ENCODE data around the gene CCDC174.

The CCDC174 gene

GRCh38 chr3:14698601-14699244 is 47.2 kb downstream of the CCDC174 start:
- Histone ChIP-seq H3K4me2 (ENCODE audit: insufficient read depth, low read length, poor library complexity, severe bottlenecking) (no peak overlapping the region), H3K4ac (ENCODE audit: low read length) (no peak overlapping the region), H2BK120ac (ENCODE audit: low read depth, low read length) (no peak overlapping the region)

GRCh38 chr3:14699643-14700042 is 48.1 kb downstream of the CCDC174 start:
- H3K18ac ChIP-seq (ENCODE audit: low read length): no peak overlapping the region
- H3K14ac ChIP-seq (ENCODE audit: low read length): no peak overlapping the region
- no peak overlapping the region for H4K8ac ChIP-seq (ENCODE audit: low read depth, low read length)
- no peaks in the 10 kb centered on the region for H3K9me3 ChIP-seq (replicated peaks in 1 of 2; ENCODE audit: control insufficient read depth in 2 of 2, insufficient read depth in 1 of 2, low read depth in 1 of 2, low read length in 2 of 2)
- no peak overlapping the region for H2BK15ac ChIP-seq (ENCODE audit: low read length)
- H3K4me2 ChIP-seq (ENCODE audit: insufficient read depth, low read length, poor library complexity, severe bottlenecking): no peak overlapping the region
- H2AFZ ChIP-seq (ENCODE audit: low read length): no peak overlapping the region
- no peak overlapping the region for H2BK5ac ChIP-seq (ENCODE audit: low read length)
- peaks cover 0 to 2% (median 0%) of the 10 kb centered on the region in 3 experiments for H3K27me3 ChIP-seq (ENCODE audit: control insufficient read depth in 3 of 3, insufficient read depth in 3 of 3, low read depth in 1 of 3, low read length in 3 of 3)
- no peak overlapping the region for H3K4ac ChIP-seq (ENCODE audit: low read length)
- H3K4me3 ChIP-seq (ENCODE audit: low read length in 2 of 2): no peak overlapping the region
- H3K23ac ChIP-seq (ENCODE audit: low read depth, low read length, poor library complexity): no peak overlapping the region
- no peak overlapping the region for H4K91ac ChIP-seq (ENCODE audit: low read depth, low read length, poor library complexity)
- H3K27ac ChIP-seq (replicated peaks; ENCODE audit: low read length): no peak overlapping the region
- no peak for DNase-seq (ENCODE audit: low spot score)
- no peaks in the 10 kb centered on the region for H3K4me1 ChIP-seq (ENCODE audit: control insufficient read depth in 2 of 2, insufficient read depth in 1 of 2, low read depth in 1 of 2, low read length in 2 of 2)
- no peaks in the 10 kb centered on the region for H3K36me3 ChIP-seq (replicated peaks in 1 of 2; ENCODE audit: control insufficient read depth in 2 of 2, insufficient read depth in 2 of 2, low read length in 2 of 2)
- H2BK120ac ChIP-seq (ENCODE audit: low read depth, low read length): no peak overlapping the region
- H2AK5ac ChIP-seq (ENCODE audit: low read depth, low read length): no peak overlapping the region
- no peak overlapping the region for H3K9ac ChIP-seq (ENCODE audit: low read depth, low read length, poor library complexity)
- no peaks in the 10 kb centered on the region for H3K79me1 ChIP-seq (ENCODE audit: low read depth, low read length)
- no CpG with 5 or more reads among the region's 1 CpG for WGBS, 2 donors (ENCODE audit: extremely low coverage in 2 of 2, insufficient read length in 2 of 2, insufficient replicate concordance in 1 of 2)
- H2BK12ac ChIP-seq (ENCODE audit: low read length): no peak overlapping the region

More at GRCh38 chr3:14698601-14699244, 47.2 kb downstream of the CCDC174 start:
- no peak overlapping the region for H2BK12ac ChIP-seq (ENCODE audit: low read length)
- H4K8ac ChIP-seq (ENCODE audit: low read depth, low read length): no peak overlapping the region
- no peaks in the 10 kb centered on the region for H3K4me1 ChIP-seq (ENCODE audit: control insufficient read depth in 2 of 2, insufficient read depth in 1 of 2, low read depth in 1 of 2, low read length in 2 of 2)
- DNase-seq (ENCODE audit: low spot score): no peak
- no peak overlapping the region for H3K14ac ChIP-seq (ENCODE audit: low read length)
- no CpG with 5 or more reads among the region's 1 CpG for WGBS, 2 donors (ENCODE audit: extremely low coverage in 2 of 2, insufficient read length in 2 of 2, insufficient replicate concordance in 1 of 2)
- H3K4me3 ChIP-seq (ENCODE audit: low read length in 2 of 2): no peak overlapping the region
- H3K79me1 ChIP-seq (ENCODE audit: low read depth, low read length): no peaks in the 10 kb centered on the region
- H4K91ac ChIP-seq (ENCODE audit: low read depth, low read length, poor library complexity): no peak overlapping the region
- H3K18ac ChIP-seq (ENCODE audit: low read length): no peak overlapping the region
- no peak overlapping the region for H2BK15ac ChIP-seq (ENCODE audit: low read length)
- H3K36me3 ChIP-seq (replicated peaks in 1 of 2; ENCODE audit: control insufficient read depth in 2 of 2, insufficient read depth in 2 of 2, low read length in 2 of 2): no peaks in the 10 kb centered on the region
- H3K27ac ChIP-seq (replicated peaks; ENCODE audit: low read length): no peak overlapping the region
- H2AK5ac ChIP-seq (ENCODE audit: low read depth, low read length): no peak overlapping the region
- H3K27me3 ChIP-seq (ENCODE audit: control insufficient read depth in 3 of 3, insufficient read depth in 3 of 3, low read depth in 1 of 3, low read length in 3 of 3): peaks cover 0 to 2% (median 0%) of the 10 kb centered on the region in 3 experiments
- H2BK5ac ChIP-seq (ENCODE audit: low read length): no peak overlapping the region
- H3K9ac ChIP-seq (ENCODE audit: low read depth, low read length, poor library complexity): no peak overlapping the region
- no peak overlapping the region for H3K23ac ChIP-seq (ENCODE audit: low read depth, low read length, poor library complexity)
- no peak overlapping the region for H2AFZ ChIP-seq (ENCODE audit: low read length)
- H3K9me3 ChIP-seq (replicated peaks in 1 of 2; ENCODE audit: control insufficient read depth in 2 of 2, insufficient read depth in 1 of 2, low read depth in 1 of 2, low read length in 2 of 2): no peaks in the 10 kb centered on the region

- no peak overlapping the region for H3K18ac ChIP-seq (ENCODE audit: low read length)
- no peak for DNase-seq (ENCODE audit: low spot score)
- H2BK120ac ChIP-seq (ENCODE audit: low read depth, low read length): no peak overlapping the region
- no peak overlapping the region for H4K91ac ChIP-seq (ENCODE audit: low read depth, low read length, poor library complexity)
- H3K14ac ChIP-seq (ENCODE audit: low read length): no peak overlapping the region
- H2BK5ac ChIP-seq (ENCODE audit: low read length): no peak overlapping the region
- no peak overlapping the region for H4K8ac ChIP-seq (ENCODE audit: low read depth, low read length)
- H3K4me2 ChIP-seq (ENCODE audit: insufficient read depth, low read length, poor library complexity, severe bottlenecking): no peak overlapping the region
- H2AK5ac ChIP-seq (ENCODE audit: low read depth, low read length): no peak overlapping the region
- no peak overlapping the region for H3K23ac ChIP-seq (ENCODE audit: low read depth, low read length, poor library complexity)
- no peak overlapping the region for H3K27ac ChIP-seq (replicated peaks; ENCODE audit: low read length)
- H2BK12ac ChIP-seq (ENCODE audit: low read length): no peak overlapping the region
- no peaks in the 10 kb centered on the region for H3K79me1 ChIP-seq (ENCODE audit: low read depth, low read length)
- peak overlapping the region in 1 of 2 donors; percentile 52 for H3K4me3 ChIP-seq (ENCODE audit: low read length in 2 of 2)
- H3K4me1 ChIP-seq (ENCODE audit: control insufficient read depth in 2 of 2, insufficient read depth in 1 of 2, low read depth in 1 of 2, low read length in 2 of 2): no peaks in the 10 kb centered on the region
- no peak overlapping the region for H3K9ac ChIP-seq (ENCODE audit: low read depth, low read length, poor library complexity)
- no peak overlapping the region for H3K4ac ChIP-seq (ENCODE audit: low read length)
- H3K27me3 ChIP-seq (ENCODE audit: control insufficient read depth in 3 of 3, insufficient read depth in 3 of 3, low read depth in 1 of 3, low read length in 3 of 3): peaks cover 0 to 5% (median 0%) of the 10 kb centered on the region in 3 experiments
- H3K36me3 ChIP-seq (replicated peaks in 1 of 2; ENCODE audit: control insufficient read depth in 2 of 2, insufficient read depth in 2 of 2, low read length in 2 of 2): no peaks in the 10 kb centered on the region
- no CpG with 5 or more reads among the region's 3 CpGs for WGBS, 2 donors (ENCODE audit: extremely low coverage in 2 of 2, insufficient read length in 2 of 2, insufficient replicate concordance in 1 of 2)
- H2AFZ ChIP-seq (ENCODE audit: low read length): no peak overlapping the region
- H3K9me3 ChIP-seq (replicated peaks in 1 of 2; ENCODE audit: control insufficient read depth in 2 of 2, insufficient read depth in 1 of 2, low read depth in 1 of 2, low read length in 2 of 2): no peaks in the 10 kb centered on the region
- no peak overlapping the region for H2BK15ac ChIP-seq (ENCODE audit: low read length)
Measured at GRCh38 chr3:14700891-14701290, 49.3 kb downstream of the CCDC174 start.

- Histone ChIP-seq H2BK120ac (ENCODE audit: low read depth, low read length) (no peak overlapping the region), H3K27me3 (ENCODE audit: control insufficient read depth in 3 of 3, insufficient read depth in 3 of 3, low read depth in 1 of 3, low read length in 3 of 3) (peaks cover 0 to 11% (median 0%) of the 10 kb centered on the region in 3 experiments), H2AFZ (ENCODE audit: low read length) (no peak overlapping the region), H2BK15ac (ENCODE audit: low read length) (no peak overlapping the region), H4K91ac (ENCODE audit: low read depth, low read length, poor library complexity) (no peak overlapping the region), H3K27ac (replicated peaks; ENCODE audit: low read length) (no peak overlapping the region), H2BK5ac (ENCODE audit: low read length) (no peak overlapping the region), H2AK5ac (ENCODE audit: low read depth, low read length) (no peak overlapping the region), H3K4me3 (ENCODE audit: low read length in 2 of 2) (no peak overlapping the region), H3K4me2 (ENCODE audit: insufficient read depth, low read length, poor library complexity, severe bottlenecking) (no peak overlapping the region), H3K23ac (ENCODE audit: low read depth, low read length, poor library complexity) (no peak overlapping the region), H3K4ac (ENCODE audit: low read length) (no peak overlapping the region), H3K79me1 (ENCODE audit: low read depth, low read length) (no peaks in the 10 kb centered on the region), H3K9ac (ENCODE audit: low read depth, low read length, poor library complexity) (no peak overlapping the region), H3K36me3 (replicated peaks in 1 of 2; ENCODE audit: control insufficient read depth in 2 of 2, insufficient read depth in 2 of 2, low read length in 2 of 2) (no peaks in the 10 kb centered on the region), H3K14ac (ENCODE audit: low read length) (no peak overlapping the region), H2BK12ac (ENCODE audit: low read length) (no peak overlapping the region), H3K9me3 (replicated peaks in 1 of 2; ENCODE audit: control insufficient read depth in 2 of 2, insufficient read depth in 1 of 2, low read depth in 1 of 2, low read length in 2 of 2) (no peaks in the 10 kb centered on the region), H3K4me1 (ENCODE audit: control insufficient read depth in 2 of 2, insufficient read depth in 1 of 2, low read depth in 1 of 2, low read length in 2 of 2) (no peaks in the 10 kb centered on the region), H3K18ac (ENCODE audit: low read length) (no peak overlapping the region), H4K8ac (ENCODE audit: low read depth, low read length) (no peak overlapping the region)
- DNase-seq (ENCODE audit: low spot score): no peak
- no CpG with 5 or more reads among the region's 4 CpGs for WGBS, 2 donors (ENCODE audit: extremely low coverage in 2 of 2, insufficient read length in 2 of 2, insufficient replicate concordance in 1 of 2)
Measured at GRCh38 chr3:14701676-14702075, 50.1 kb downstream of the CCDC174 start.

Measured in neuronal stem cell (in vitro differentiated cells).